ENCODE results near the gene MUC3A.
"Not testable (repeated sequence)": the region's sequence is repeated elsewhere in the genome, so short reads cannot be mapped to it uniquely, and the experiment has no call there.

DNA sequence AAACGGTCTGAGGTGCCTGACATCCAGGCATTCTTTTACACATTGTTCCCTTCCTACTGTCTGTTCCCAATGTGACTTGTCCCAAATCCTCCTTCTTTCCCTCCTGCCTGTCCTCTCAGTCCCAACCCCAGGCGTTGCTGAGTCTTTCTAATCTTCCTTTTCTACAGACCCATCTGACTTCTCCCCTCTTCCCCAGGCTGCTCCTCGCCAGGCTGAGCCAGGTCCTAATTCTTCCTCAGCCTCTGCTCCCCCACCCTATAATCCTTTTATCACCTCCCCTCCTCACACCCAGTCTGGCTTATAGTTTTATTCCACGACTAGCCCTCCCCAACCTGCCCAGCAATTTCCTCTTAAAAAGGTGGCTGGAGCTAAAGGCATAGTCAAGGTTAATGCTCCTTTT is 25.7 kb upstream of the MUC3A start:
- TF ChIP-seq CTCF (IDR thresholded peaks at IDR 0.05; ENCODE audit: borderline replicate concordance, extremely low read depth, low read length, poor library complexity, severe bottlenecking); EZH2 (IDR thresholded peaks at IDR 0.05; ENCODE audit: borderline replicate concordance, low read depth, low read length, severe bottlenecking): not testable (repeated sequence)

All from DND-41 (cell line).